ENCODE results near the gene TNFAIP1. TPM values are rescaled to one million over a fixed set of nuclear protein-coding genes. Genes with fewer than 3 reads are reported as not detected.
A peak's percentile ranks its signal among the peaks of the same experiment; 100 is the strongest.

TNFAIP1 gene
- total RNA-seq, 2 experiments from 2014 or later = 25.5 to 26.1 TPM

DNA sequence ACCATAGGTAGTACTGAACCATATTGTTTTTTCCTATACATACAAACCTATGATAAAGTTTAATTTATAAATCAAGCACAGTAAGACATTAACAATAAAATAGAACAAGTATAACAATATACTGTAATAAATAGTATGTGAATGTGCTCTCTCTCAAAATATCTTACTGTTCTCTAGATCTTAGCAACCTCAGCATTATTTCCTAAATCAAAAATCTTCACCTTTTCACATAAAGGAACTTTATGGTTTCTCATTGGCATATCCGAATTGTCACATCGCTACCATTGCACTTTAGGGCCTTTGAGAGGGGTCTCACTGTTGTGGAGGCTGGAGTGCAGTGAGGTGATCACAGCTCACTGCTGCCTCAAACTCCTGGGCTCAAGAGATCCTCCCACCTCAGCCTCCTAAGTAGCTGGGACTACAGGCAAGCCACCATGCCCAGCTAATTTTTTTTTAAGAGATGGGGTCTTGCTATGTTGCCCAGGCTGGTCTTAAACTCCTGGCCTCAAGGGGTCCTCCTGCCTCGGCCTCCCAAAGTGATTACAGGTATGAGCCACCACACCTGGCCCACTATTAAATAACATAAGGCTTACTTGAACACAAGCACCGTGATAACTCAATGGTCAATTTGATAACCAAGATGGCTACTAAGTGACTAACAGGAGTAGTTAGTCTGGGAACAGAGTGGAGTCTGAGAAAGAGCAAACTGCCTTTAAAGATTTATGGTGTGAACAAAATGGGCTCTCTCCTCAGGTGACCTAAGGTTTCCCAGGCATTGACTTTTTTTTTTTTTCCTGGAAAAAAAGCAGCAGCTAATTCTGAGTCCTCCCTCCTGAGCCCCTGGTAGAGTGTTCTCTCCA, 19.5 kb upstream of the TNFAIP1 start:
- ATAC-seq (no peak), DNase-seq (no peak)
- intact Hi-C loops (cut with DNase I, micrococcal nuclease) = no loop called here
- H3K27ac Mint-ChIP-seq = no peak overlapping the region
- no peaks in the 10 kb centered on the region for H3K9me3 Mint-ChIP-seq (ENCODE audit: low read depth)
- peaks cover 21% of the 10 kb centered on the region for H3K4me1 Mint-ChIP-seq
- POLR2A ChIA-PET = no interaction called here
- no peak overlapping the region for H3K4me3 Mint-ChIP-seq
- H3K36me3 Mint-ChIP-seq (ENCODE audit: low read depth) = peaks cover 6% of the 10 kb centered on the region
- CTCF ChIA-PET = no interaction called here
- H3K27me3 Mint-ChIP-seq = peaks cover 2% of the 10 kb centered on the region

DNA sequence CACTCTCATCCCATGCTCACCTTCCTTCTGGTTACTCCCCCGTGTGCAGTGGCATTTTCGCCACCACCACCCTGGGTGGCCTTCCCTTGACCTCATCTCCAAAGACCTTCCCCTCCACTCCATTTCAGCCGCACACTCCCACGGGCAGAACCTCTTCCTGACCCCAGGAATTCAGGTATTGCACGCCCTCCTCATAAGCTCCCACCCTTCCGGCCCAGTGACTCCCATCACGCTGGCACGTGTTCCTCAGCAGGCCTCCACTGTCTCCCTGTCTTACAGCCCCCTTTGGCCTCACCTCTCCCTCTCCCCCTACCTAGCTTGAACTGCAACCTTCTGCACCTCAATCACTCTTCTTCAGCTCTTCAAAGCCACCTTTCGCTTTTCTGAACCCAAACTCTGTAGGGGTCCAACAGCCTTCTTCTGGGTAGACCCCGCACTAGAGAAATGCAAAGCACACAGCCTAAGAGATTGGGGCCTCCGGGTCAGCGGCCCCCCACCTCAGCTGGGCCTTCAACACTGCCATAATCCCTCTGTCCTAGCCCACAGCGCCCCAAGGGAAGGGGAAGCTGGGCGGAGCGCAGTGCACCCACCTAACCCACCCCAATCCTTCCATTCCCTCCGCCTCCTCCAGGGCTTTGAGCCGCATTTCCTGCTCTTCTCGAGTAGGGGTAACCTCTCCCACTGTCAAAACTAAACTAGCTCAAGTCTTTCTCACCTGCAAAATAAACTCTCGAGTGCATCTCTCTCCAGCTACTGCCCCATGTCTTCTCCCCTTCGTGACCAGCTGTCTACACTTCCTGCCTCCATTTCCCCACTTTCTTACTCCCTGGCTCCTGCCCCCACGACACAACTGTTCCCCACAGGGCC, 18.2 kb upstream of the TNFAIP1 start:
- no peaks in the 10 kb centered on the region for H3K9me3 Mint-ChIP-seq (ENCODE audit: low read depth)
- DNase-seq = no peak
- peaks cover 27% of the 10 kb centered on the region for H3K4me1 Mint-ChIP-seq
- ChIA-PET POLR2A (interaction anchor here (0.7 to 0.9 kb wide), 2 partner anchors 13 to 48 kb away, joined by 4 to 5 read pairs; partner anchors contain the start of gene SEBOX), CTCF (interaction anchor here (0.6 to 0.8 kb wide), 2 partner anchors 14 to 66 kb away, joined by 3 read pairs; no protein-coding TSS in a partner anchor)
- peak overlapping the region; percentile 96 for H3K4me3 Mint-ChIP-seq
- H3K27ac Mint-ChIP-seq = peak overlapping the region; percentile 11
- peaks cover 10% of the 10 kb centered on the region for H3K36me3 Mint-ChIP-seq (ENCODE audit: low read depth)
- intact Hi-C loops (cut with DNase I, micrococcal nuclease) = no loop called here
- no peak for ATAC-seq
- peaks cover 2% of the 10 kb centered on the region for H3K27me3 Mint-ChIP-seq

GRCh38 chr17:28317966-28318758, 17.4 kb upstream of the TNFAIP1 start:
- POLR2A ChIA-PET = interaction anchor here (0.7 to 1.1 kb wide), 4 partner anchors 13 to 47 kb away, joined by 4 to 5 read pairs (median 4); partner anchors contain the start of genes IFT20, SEBOX and TNFAIP1
- DNase-seq (peak; percentile 19), ATAC-seq (peak; percentile 1)
- intact Hi-C loops (cut with DNase I, micrococcal nuclease) = loop anchor here (2.0 kb wide), 2 partner anchors 39 to 425 kb away; partner anchors contain the start of gene LYRM9 (in 1 of the 2)
- peak overlapping the region; percentile 96 for H3K4me3 Mint-ChIP-seq
- peaks cover 14% of the 10 kb centered on the region for H3K36me3 Mint-ChIP-seq (ENCODE audit: low read depth)
- H3K27me3 Mint-ChIP-seq = peaks cover 2% of the 10 kb centered on the region
- no peaks in the 10 kb centered on the region for H3K9me3 Mint-ChIP-seq (ENCODE audit: low read depth)
- H3K4me1 Mint-ChIP-seq = peaks cover 30% of the 10 kb centered on the region
- peak overlapping the region; percentile 41 for H3K27ac Mint-ChIP-seq
- CTCF ChIA-PET = interaction anchor here (0.6 to 0.9 kb wide), 3 partner anchors 11 to 67 kb away, joined by 3 to 4 read pairs (median 3); no protein-coding TSS in a partner anchor

DNA sequence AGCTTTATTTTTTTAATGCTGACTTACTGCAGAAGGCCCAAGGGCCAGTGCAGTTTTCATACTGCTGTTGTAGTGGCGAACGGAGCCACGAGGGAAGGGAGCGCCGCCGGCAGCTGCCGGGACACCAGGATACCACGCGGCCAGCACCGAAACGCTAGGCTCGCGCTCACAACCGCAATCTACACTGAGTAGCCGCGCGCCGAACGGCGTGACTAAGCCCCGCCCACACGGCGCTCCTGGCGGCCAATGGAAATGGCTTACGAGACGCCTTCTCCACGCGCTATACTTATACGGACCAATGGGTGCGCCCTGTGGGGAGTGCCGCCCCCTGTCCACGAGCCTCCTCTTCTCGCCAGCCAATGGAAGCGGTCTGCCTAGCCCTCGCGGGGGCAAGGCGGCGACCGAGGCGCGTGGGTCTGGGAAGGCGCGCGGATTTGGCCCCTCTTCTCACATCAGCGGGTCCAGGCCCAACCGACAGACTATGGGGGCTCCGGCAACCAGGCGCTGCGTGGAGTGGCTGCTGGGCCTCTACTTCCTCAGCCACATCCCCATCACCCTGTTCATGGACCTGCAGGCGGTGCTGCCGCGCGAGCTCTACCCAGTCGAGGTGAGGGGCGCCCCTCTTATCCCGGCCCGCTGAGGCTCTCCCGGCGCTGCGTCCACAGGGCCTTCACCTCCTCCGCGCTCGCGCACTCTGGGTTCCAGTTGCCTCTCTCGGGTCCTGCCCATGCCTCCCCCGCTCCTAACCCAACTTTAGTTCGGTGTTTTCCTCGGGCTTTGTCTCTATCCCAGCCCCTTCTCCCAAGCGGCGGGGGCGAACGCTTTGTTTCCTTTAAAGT, 16.6 kb upstream of the TNFAIP1 start, which contains the start of gene TMEM97:
TMEM97 (plus strand) TSS at position 442 of the 839 bp plus-strand sequence; CDS start at position 482, 40 bp downstream.
- no peaks in the 10 kb centered on the region for H3K27me3 Mint-ChIP-seq
- H3K9me3 Mint-ChIP-seq (ENCODE audit: low read depth) = no peaks in the 10 kb centered on the region
- peak; percentile 99 for ATAC-seq
- H3K36me3 Mint-ChIP-seq (ENCODE audit: low read depth) = peaks cover 14% of the 10 kb centered on the region
- CTCF ChIA-PET = interaction anchor here (0.6 to 1.2 kb wide), 6 partner anchors 10 to 831 kb away, joined by 3 to 4 read pairs (median 3); partner anchors contain the start of genes IFT20, POLDIP2 and TNFAIP1
- H3K4me1 Mint-ChIP-seq = peaks cover 30% of the 10 kb centered on the region
- POLR2A ChIA-PET = interaction anchor here (0.6 to 1.1 kb wide), 2 partner anchors 16 to 134 kb away, joined by 4 to 5 read pairs; partner anchors contain the start of genes IFT20 and TNFAIP1
- intact Hi-C loops (cut with DNase I, micrococcal nuclease) = loop anchor here (1.0 to 2.0 kb wide), 9 partner anchors 8 to 426 kb away; partner anchors contain the start of genes IFT20 (in 2 of the 2), TNFAIP1 (in 2 of the 2), LYRM9 (in 1 of the 2) and POLDIP2 (in 1 of the 2)
- peak within 1 kb of the TSS; percentile 96 for H3K4me3 Mint-ChIP-seq
- peak; percentile 98 for DNase-seq
- H3K27ac Mint-ChIP-seq = peak within 1 kb of the TSS; percentile 88

DNA sequence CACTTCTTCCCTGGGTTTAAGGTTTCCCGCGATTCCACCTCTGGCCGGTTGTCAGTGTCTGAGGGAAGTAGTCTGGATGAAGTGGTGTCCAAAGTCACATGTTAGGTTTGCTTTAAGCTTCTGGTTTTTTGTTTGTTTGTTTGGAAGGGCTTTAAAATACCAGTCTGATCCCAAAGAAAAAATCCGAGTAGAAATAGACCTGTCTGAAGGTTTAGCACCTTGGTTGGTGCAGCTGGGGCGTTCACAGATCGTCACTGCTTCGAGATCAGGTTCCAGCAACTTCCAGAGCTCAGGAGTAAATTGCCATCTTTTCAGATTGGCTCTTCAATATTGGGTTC, 16.0 kb upstream of the TNFAIP1 start:
- intact Hi-C loops (cut with DNase I, micrococcal nuclease) = loop anchor here (1.0 to 2.0 kb wide), 9 partner anchors 8 to 427 kb away; partner anchors contain the start of genes IFT20 (in 2 of the 2), TNFAIP1 (in 2 of the 2), LYRM9 (in 1 of the 2) and POLDIP2 (in 1 of the 2)
- Mint-ChIP-seq H3K4me1 (peaks cover 30% of the 10 kb centered on the region), H3K27ac (peak overlapping the region; percentile 88), H3K27me3 (no peaks in the 10 kb centered on the region), H3K4me3 (peak overlapping the region; percentile 96), H3K36me3 (ENCODE audit: low read depth) (peaks cover 14% of the 10 kb centered on the region), H3K9me3 (ENCODE audit: low read depth) (no peaks in the 10 kb centered on the region)
- ChIA-PET POLR2A (no interaction called here), CTCF (interaction anchor here (0.6 to 1.2 kb wide), 5 partner anchors 11 to 830 kb away, joined by 3 to 4 read pairs (median 3); partner anchors contain the start of genes IFT20, POLDIP2 and TNFAIP1)
- ATAC-seq = no peak
- no peak for DNase-seq

GRCh38 chr17:28320215-28321061, 15.1 kb upstream of the TNFAIP1 start:
- POLR2A ChIA-PET = interaction anchor here (0.6 kb wide), 1 partner anchor 11 kb away, joined by 5 read pairs; no protein-coding TSS in a partner anchor
- CTCF ChIA-PET = interaction anchor here (0.6 to 1.9 kb wide), 6 partner anchors 10 to 316 kb away, joined by 3 to 10 read pairs (median 3); partner anchors contain the start of genes IFT20 and TNFAIP1
- H3K27ac Mint-ChIP-seq = peak overlapping the region; percentile 88
- peak overlapping the region; percentile 96 for H3K4me3 Mint-ChIP-seq
- DNase-seq = no peak
- no peaks in the 10 kb centered on the region for H3K9me3 Mint-ChIP-seq (ENCODE audit: low read depth)
- ATAC-seq = no peak
- H3K4me1 Mint-ChIP-seq = peaks cover 30% of the 10 kb centered on the region
- peaks cover 14% of the 10 kb centered on the region for H3K36me3 Mint-ChIP-seq (ENCODE audit: low read depth)
- H3K27me3 Mint-ChIP-seq = no peaks in the 10 kb centered on the region
- intact Hi-C loops (cut with DNase I, micrococcal nuclease) = no loop called here

GRCh38 chr17:28324267-28324745, 11.3 kb upstream of the TNFAIP1 start:
- Mint-ChIP-seq H3K4me1 (peaks cover 46% of the 10 kb centered on the region), H3K36me3 (ENCODE audit: low read depth) (peaks cover 45% of the 10 kb centered on the region), H3K27me3 (no peaks in the 10 kb centered on the region), H3K27ac (no peak overlapping the region), H3K9me3 (ENCODE audit: low read depth) (no peaks in the 10 kb centered on the region), H3K4me3 (no peak overlapping the region)
- CTCF ChIA-PET = interaction anchor here (0.6 kb wide), 1 partner anchor 160 kb away, joined by 3 read pairs; no protein-coding TSS in a partner anchor
- POLR2A ChIA-PET = no interaction called here
- DNase-seq (no peak), ATAC-seq (no peak)
- intact Hi-C loops (cut with DNase I, micrococcal nuclease) = no loop called here

DNA sequence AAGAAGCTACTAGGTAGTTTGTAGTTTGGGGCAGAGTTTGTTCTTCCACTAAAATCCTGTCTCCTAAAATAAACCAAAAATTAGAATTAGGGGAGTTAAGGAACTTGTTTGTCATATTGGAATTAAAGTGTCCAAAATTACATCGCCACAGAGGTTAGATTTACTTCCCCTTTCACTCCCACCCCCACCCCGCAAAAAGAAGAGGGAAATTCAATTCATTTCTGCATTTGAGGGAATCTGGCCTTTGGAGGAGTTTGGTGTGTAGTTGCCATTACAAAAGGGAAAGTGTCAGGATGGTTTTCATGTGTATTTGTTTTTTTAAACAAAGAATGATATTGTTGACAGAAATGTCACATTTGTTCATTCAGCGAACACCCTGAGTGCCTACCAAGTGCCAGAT, 10.8 kb upstream of the TNFAIP1 start:
- ChIA-PET CTCF (interaction anchor here (0.6 kb wide), 1 partner anchor 159 kb away, joined by 3 read pairs; no protein-coding TSS in a partner anchor), POLR2A (no interaction called here)
- no peak for ATAC-seq
- Mint-ChIP-seq H3K4me1 (peaks cover 46% of the 10 kb centered on the region), H3K9me3 (ENCODE audit: low read depth) (no peaks in the 10 kb centered on the region), H3K4me3 (no peak overlapping the region), H3K36me3 (ENCODE audit: low read depth) (peaks cover 47% of the 10 kb centered on the region), H3K27me3 (no peaks in the 10 kb centered on the region), H3K27ac (no peak overlapping the region)
- intact Hi-C loops (cut with DNase I, micrococcal nuclease) = no loop called here
- no peak for DNase-seq

DNA sequence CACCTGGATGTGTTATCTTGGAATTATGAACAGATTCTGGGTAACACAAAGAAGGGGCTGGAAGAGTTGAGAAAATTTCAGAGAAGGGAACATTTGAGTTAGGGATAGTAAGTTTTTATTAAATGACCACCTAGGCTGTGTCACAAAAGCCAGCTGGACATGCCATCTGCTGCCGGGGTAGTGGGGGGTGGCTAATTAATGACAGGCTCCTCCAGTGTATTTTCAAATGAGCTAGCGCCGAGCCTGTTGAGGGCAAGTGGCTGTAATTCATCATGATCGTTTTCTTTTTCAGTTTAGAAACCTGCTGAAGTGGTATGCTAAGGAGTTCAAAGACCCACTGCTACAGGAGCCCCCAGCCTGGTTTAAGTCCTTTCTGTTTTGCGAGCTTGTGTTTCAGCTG, 10.3 kb upstream of the TNFAIP1 start:
- H3K36me3 Mint-ChIP-seq (ENCODE audit: low read depth) = peaks cover 47% of the 10 kb centered on the region
- no peaks in the 10 kb centered on the region for H3K27me3 Mint-ChIP-seq
- no peak overlapping the region for H3K4me3 Mint-ChIP-seq
- intact Hi-C loops (cut with DNase I, micrococcal nuclease) = no loop called here
- no peak for DNase-seq
- CTCF ChIA-PET = interaction anchor here (0.6 to 1.4 kb wide), 4 partner anchors 11 to 517 kb away, joined by 3 read pairs; no protein-coding TSS in a partner anchor
- no peak overlapping the region for H3K27ac Mint-ChIP-seq
- no peaks in the 10 kb centered on the region for H3K9me3 Mint-ChIP-seq (ENCODE audit: low read depth)
- ATAC-seq = no peak
- POLR2A ChIA-PET = no interaction called here
- H3K4me1 Mint-ChIP-seq = peaks cover 42% of the 10 kb centered on the region

All from activated CD4-positive, alpha-beta T cell treated with anti-CD3 and anti-CD28 coated beads for 36 hours (primary cell).